Bronchial epithelial cell (primary cell): ENCODE results near the gene KRTAP1-5. TPM values are rescaled to one million over a fixed set of nuclear protein-coding genes. Genes with fewer than 3 reads are reported as not detected.

Source experiments
- DNase-seq: peaks from one replicate; pipeline ENCODE4 v3.0.0-alpha.2; 2010; ENCODE audit warnings: low read depth
- FAIRE-seq: peaks from 2 replicates; lab custom pipeline; 2011; peaks lifted over from hg19 to GRCh38; lab: Jason Lieb, UNC
- H3K27me3 ChIP-seq: 2 replicates; pipeline ENCODE4 v1.5.1; 2011; ENCODE audit warnings: low read length; ENCODE audit not compliant: control insufficient read depth, insufficient read depth
- H3K36me3 ChIP-seq: 2 replicates; pipeline ENCODE4 v1.5.1; 2011; ENCODE audit warnings: low read length; ENCODE audit not compliant: control insufficient read depth, insufficient read depth
- H3K4me3 ChIP-seq: 2 replicates; pipeline ENCODE4 v1.5.1; 2011; ENCODE audit warnings: mild to moderate bottlenecking, low read depth, low read length, control low read depth
- total RNA-seq: library from RNA; depleted of rRNA; stranded (reverse); fragments of >200 nt; gene quantifications from 2 replicates; pipeline ENCODE4 v1.2.1, GENCODE V29; 2014
- TF ChIP-seq, protein P1 (sequence below): IDR thresholded peaks from 2 replicates; pipeline ENCODE4 v1.5.1; 2011; ENCODE audit warnings: mild to moderate bottlenecking, moderate library complexity, low read length, control low read depth, inconsistent platforms; ENCODE audit not compliant: insufficient read depth, severe bottlenecking

KRTAP1-5 gene, protein sequence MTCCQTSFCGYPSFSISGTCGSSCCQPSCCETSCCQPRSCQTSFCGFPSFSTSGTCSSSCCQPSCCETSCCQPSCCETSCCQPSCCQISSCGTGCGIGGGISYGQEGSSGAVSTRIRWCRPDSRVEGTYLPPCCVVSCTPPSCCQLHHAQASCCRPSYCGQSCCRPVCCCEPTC
- not detected in 2 replicates for total RNA-seq

DNA sequence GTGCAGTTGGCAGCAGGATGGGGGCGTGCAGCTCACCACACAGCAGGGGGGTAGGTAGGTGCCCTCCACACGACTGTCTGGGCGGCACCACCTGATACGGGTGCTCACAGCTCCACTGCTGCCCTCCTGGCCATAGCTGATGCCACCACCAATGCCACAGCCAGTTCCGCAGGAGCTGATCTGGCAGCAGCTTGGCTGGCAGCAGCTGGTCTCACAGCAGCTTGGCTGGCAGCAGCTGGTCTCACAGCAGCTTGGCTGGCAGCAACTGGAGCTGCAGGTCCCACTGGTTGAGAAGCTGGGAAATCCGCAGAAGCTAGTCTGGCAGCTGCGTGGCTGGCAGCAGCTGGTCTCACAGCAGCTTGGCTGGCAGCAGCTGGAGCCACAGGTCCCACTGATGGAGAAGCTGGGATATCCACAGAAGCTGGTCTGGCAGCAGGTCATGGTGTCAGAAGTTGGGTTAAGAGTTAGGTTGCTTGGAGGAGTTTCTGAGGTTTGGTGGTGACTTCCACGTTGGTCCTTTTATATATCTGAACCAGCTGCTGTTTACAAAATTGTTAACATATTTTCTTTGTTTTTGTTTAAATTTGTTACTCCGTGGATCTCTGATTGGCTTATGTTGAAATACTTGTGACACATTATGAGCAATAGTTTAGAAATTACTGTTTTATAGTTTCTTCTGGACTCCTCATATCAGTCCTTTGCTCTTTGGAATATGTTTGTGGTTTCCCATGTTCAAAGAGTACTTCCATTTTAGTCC is at the start of gene KRTAP1-5:
KRTAP1-5 (minus strand) TSS at position 494 of the 757 bp plus-strand sequence; CDS start at position 441, 53 bp downstream.
- TF ChIP-seq, protein P1, sequence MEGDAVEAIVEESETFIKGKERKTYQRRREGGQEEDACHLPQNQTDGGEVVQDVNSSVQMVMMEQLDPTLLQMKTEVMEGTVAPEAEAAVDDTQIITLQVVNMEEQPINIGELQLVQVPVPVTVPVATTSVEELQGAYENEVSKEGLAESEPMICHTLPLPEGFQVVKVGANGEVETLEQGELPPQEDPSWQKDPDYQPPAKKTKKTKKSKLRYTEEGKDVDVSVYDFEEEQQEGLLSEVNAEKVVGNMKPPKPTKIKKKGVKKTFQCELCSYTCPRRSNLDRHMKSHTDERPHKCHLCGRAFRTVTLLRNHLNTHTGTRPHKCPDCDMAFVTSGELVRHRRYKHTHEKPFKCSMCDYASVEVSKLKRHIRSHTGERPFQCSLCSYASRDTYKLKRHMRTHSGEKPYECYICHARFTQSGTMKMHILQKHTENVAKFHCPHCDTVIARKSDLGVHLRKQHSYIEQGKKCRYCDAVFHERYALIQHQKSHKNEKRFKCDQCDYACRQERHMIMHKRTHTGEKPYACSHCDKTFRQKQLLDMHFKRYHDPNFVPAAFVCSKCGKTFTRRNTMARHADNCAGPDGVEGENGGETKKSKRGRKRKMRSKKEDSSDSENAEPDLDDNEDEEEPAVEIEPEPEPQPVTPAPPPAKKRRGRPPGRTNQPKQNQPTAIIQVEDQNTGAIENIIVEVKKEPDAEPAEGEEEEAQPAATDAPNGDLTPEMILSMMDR, result no peak
- FAIRE-seq (no peak), DNase-seq (peak; percentile 49)

DNA sequence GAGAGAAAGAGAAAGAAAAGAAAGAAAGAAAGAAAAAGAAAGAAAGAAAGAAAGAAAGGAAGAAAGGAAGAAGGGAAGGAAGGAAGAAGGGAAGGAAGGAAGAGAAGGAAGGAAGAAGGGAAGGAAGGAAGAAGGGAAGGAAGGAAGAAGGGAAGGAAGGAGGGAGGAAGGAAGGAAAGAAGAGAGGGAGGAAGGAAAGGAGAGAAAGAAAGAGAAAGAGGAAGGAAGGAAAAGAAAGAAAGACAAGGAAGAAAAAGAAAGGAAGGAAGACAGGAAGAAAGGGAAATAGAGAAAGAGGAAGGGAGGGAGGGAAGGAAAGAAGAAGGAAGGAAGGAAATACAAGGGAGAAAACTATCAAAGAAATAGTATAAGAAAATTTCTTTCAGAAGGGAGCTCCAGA is 49.8 kb upstream of the KRTAP1-5 start:
- Histone ChIP-seq H3K36me3 (no peaks in the 10 kb centered on the region), H3K27me3 (no peaks in the 10 kb centered on the region), H3K4me3 (no peak overlapping the region)
- FAIRE-seq (no peak), DNase-seq (no peak)
- TF ChIP-seq, protein P1, result no peak

More for the DNA sequence above, at the start of gene KRTAP1-5:
- H3K27me3 ChIP-seq, result no peaks in the 10 kb centered on the region
- H3K36me3 ChIP-seq, result no peaks in the 10 kb centered on the region
- no peak within 1 kb of the TSS for H3K4me3 ChIP-seq

DNA sequence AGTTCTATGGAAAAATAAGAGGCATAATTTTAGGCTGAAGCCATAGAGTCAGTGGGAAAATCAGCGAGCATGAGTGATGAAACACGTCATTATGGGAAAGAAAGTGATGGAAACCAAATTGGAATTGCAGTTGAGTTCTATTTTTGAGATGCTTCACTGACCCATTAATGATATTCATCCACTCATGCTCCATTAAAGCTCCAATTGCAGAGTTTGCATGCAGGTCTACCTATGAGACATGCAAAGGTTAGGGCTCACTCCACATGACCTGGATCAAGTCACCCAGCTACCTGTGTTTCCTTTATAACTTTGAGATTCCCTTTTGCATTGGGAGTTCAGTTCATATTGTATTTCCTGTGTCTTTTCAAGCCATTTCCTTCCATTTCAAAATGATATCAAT is 46.7 kb upstream of the KRTAP1-5 start:
- Histone ChIP-seq H3K27me3 (no peaks in the 10 kb centered on the region), H3K36me3 (no peaks in the 10 kb centered on the region), H3K4me3 (no peak overlapping the region)
- FAIRE-seq, result peak; percentile 36
- TF ChIP-seq, protein P1, result no peak
- no peak for DNase-seq

DNA sequence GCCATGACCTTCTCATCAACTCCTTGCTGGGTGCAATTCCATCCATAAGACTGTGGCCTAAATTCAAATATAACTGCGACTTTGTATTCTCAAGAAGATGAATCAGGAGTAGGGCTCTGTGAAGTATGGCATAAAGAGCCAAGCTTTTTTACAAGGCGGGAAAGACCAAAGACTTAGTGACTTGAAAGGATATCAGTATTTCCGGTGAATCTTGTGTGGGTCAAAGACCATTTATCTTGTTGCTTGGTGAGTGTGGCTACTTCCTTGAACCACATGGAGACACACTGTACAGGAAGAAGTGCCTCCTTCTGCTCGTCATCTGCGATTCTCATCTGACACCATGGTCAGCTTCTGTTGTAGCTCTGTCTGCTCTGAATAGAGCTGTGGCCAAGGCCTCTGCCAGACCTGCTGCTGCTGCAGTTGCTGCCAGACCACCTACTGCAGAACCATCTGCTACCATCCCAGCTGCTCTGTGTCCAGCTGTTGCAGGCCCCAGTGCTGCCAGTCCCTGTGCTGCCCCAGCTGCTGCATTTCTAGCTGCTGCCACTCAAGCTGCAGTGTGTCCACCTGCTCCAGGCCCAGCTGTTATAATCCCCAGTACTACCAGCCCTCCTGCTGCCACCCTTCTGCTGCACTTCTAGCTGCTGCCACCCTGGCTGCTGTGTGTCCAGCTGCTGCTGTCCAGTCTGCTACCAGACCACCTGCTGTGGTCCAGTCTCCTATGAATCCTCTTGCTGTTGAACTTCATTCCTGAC is 44.8 kb upstream of the KRTAP1-5 start:
- H3K27me3 ChIP-seq, result no peaks in the 10 kb centered on the region
- TF ChIP-seq, protein P1, result no peak
- FAIRE-seq, result peak; percentile 50

DNA sequence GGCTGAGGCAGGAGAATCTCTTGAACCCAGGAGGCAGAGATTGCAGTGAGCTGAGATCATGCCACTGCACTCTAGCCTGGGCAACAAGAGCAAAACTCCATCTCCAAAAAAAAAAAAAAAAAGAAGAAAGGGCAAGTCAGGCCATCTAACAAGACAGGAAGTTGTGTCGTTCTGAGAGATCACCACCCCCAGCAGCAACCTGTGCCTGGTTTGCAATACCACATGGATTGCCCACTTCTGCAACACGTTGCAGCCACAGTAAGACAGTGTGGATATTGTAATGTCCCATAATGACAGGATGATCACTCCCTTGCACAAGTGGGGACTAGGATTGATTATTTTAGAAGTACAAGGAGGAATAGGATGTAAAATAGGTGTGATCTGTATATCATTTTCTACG is 42.0 kb upstream of the KRTAP1-5 start:
- no peak overlapping the region for H3K4me3 ChIP-seq
- H3K36me3 ChIP-seq, result no peaks in the 10 kb centered on the region
- no peak for DNase-seq
- FAIRE-seq, result no peak
- TF ChIP-seq, protein P1, result no peak
- H3K27me3 ChIP-seq, result no peaks in the 10 kb centered on the region

More for the DNA sequence above, 44.8 kb upstream of the KRTAP1-5 start:
- Histone ChIP-seq H3K36me3 (no peaks in the 10 kb centered on the region), H3K4me3 (no peak overlapping the region)
- DNase-seq, result no peak
